H1 (cell line): ENCODE data around the gene GNAI2. TPM values are rescaled to one million over a fixed set of nuclear protein-coding genes. Genes with fewer than 3 reads are reported as not detected.

Experiments
- CTCF ChIA-PET: fragments of 300-600 bp; sonication (Branson Sonifier 250); formaldehyde crosslinking; loops from one replicate; lab custom pipeline; 2021; ENCODE audit not compliant: partially characterized antibody; lab: Charles Lee
- POLR2A ChIA-PET: fragments of 300-600 bp; sonication (Branson Sonifier 250); formaldehyde crosslinking; loops from one replicate; lab custom pipeline; 2021; ENCODE audit warnings: inconsistent platforms; ENCODE audit not compliant: partially characterized antibody; lab: Charles Lee
- DNase-seq, 2 experiments: peaks; one replicate each; pipeline versions ENCODE4 v3.0.0 to v3.0.0-alpha.2; 2010 to 2022; ENCODE audit warnings: low spot score in 2 of 2, low read depth in 1 of 2, mixed read lengths in 1 of 2
- FAIRE-seq: peaks from 2 replicates; lab custom pipeline; 2011; peaks lifted over from hg19 to GRCh38; lab: Jason Lieb, UNC
- H2AFZ ChIP-seq: 2 replicates; pipeline ENCODE4 v1.8.1; 2012; ENCODE audit warnings: low read length, inconsistent platforms
- H2AK5ac ChIP-seq: 2 replicates; pipeline ENCODE4 v1.6.1; 2013; ENCODE audit warnings: low read depth, low read length
- H2BK120ac ChIP-seq: replicated peaks from 2 replicates; pipeline ENCODE3; 2013; ENCODE audit warnings: low read depth, low read length, inconsistent platforms
- H2BK12ac ChIP-seq: 2 replicates; pipeline ENCODE4 v1.6.1; 2013; ENCODE audit warnings: low read depth, low read length
- H2BK15ac ChIP-seq: 2 replicates; pipeline ENCODE4 v1.6.1; 2013; ENCODE audit warnings: low read length
- H2BK20ac ChIP-seq: 2 replicates; pipeline ENCODE4 v1.6.1; 2013; ENCODE audit warnings: low read length
- H2BK5ac ChIP-seq: 2 replicates; pipeline ENCODE4 v1.6.1; 2013; ENCODE audit warnings: low read depth, low read length
- H3K14ac ChIP-seq: 2 replicates; pipeline ENCODE4 v1.6.1; 2013; ENCODE audit warnings: inconsistent platforms; ENCODE audit not compliant: insufficient read length
- H3K18ac ChIP-seq: 2 replicates; pipeline ENCODE4 v1.6.1; 2013; ENCODE audit warnings: low read length; ENCODE audit errors: extremely low read depth
- H3K23ac ChIP-seq: 2 replicates; pipeline ENCODE4 v1.6.1; 2013; ENCODE audit warnings: inconsistent platforms; ENCODE audit not compliant: insufficient read length
- H3K23me2 ChIP-seq: 2 replicates; pipeline ENCODE4 v1.6.1; 2013; ENCODE audit warnings: low read depth, low read length
- H3K27ac ChIP-seq: 2 replicates; pipeline ENCODE4 v1.6.1; 2011; ENCODE audit warnings: low read depth, low read length, inconsistent platforms
- H3K27me3 ChIP-seq, 4 experiments: replicated peaks in 1 of 4; 1 replicate in 1 of 4; 2 replicates in 3 of 4; pipeline versions ENCODE4 v1.6.1 to v1.8.1; 2011 to 2013; ENCODE audit warnings: low read length in 3 of 4, mild to moderate bottlenecking in 3 of 4, inconsistent platforms in 2 of 4, mixed read lengths in 2 of 4, moderate library complexity in 1 of 4; ENCODE audit not compliant: control insufficient read depth in 3 of 4, insufficient read depth in 3 of 4; ENCODE audit errors: extremely low read depth in 1 of 4
- H3K36me3 ChIP-seq, 4 experiments: 2 replicates each; pipeline versions ENCODE4 v1.6.1 to v1.8.1; 2011 to 2013; ENCODE audit warnings: mild to moderate bottlenecking in 4 of 4, low read length in 3 of 4, moderate library complexity in 2 of 4, control low read depth in 1 of 4, inconsistent platforms in 1 of 4; ENCODE audit not compliant: insufficient read depth in 4 of 4, control insufficient read depth in 2 of 4
- H3K4ac ChIP-seq: replicated peaks from 2 replicates; pipeline ENCODE3; 2013; ENCODE audit warnings: low read length, low read depth, mixed read lengths, inconsistent platforms; ENCODE audit not compliant: insufficient read length
- H3K4me1 ChIP-seq, 4 experiments: replicated peaks in 1 of 4; 1 replicate in 1 of 4; 2 replicates in 3 of 4; pipeline versions ENCODE4 v1.6.1 to v1.8.1; 2011 to 2013; ENCODE audit warnings: low read length in 3 of 4, inconsistent platforms in 2 of 4, mixed read lengths in 1 of 4; ENCODE audit not compliant: insufficient read depth in 4 of 4, control insufficient read depth in 3 of 4
- H3K4me2 ChIP-seq, 2 experiments: 2 replicates each; pipeline versions ENCODE4 v1.6.1 to v1.8.1; 2011 to 2013; ENCODE audit warnings: low read depth in 2 of 2, low read length in 2 of 2, control low read depth in 1 of 2, inconsistent platforms in 1 of 2, mild to moderate bottlenecking in 1 of 2; ENCODE audit not compliant: insufficient read depth in 1 of 2
- H3K4me3 ChIP-seq, 4 experiments: fragments of 200-600, 300-600 bp in 1 of 4; sonication (generic), shearing (Covaris generic), sonication (Bioruptor Twin) in 1 of 4; 2 replicates each; pipeline versions ENCODE4 v1.5.1 to v1.8.1; 2011 to 2016; ENCODE audit warnings: low read length in 4 of 4, low read depth in 3 of 4, control low read depth in 2 of 4, inconsistent platforms in 2 of 4, mild to moderate bottlenecking in 2 of 4, mixed read lengths in 1 of 4, moderate library complexity in 1 of 4; ENCODE audit not compliant: insufficient read depth in 2 of 4; ENCODE audit errors: extremely low read depth in 1 of 4
- H3K56ac ChIP-seq: replicated peaks from 2 replicates; pipeline ENCODE3; 2013; ENCODE audit warnings: low read depth, mild to moderate bottlenecking, mixed read lengths, low read length, inconsistent platforms; ENCODE audit not compliant: insufficient read length
- H3K79me1 ChIP-seq: 2 replicates; pipeline ENCODE4 v1.6.1; 2013; ENCODE audit warnings: low read depth, low read length, control low read depth
- H3K79me2 ChIP-seq, 2 experiments: 2 replicates each; pipeline versions ENCODE4 v1.6.1 to v1.8.1; 2012 to 2013; ENCODE audit warnings: low read length in 2 of 2, mild to moderate bottlenecking in 2 of 2, inconsistent platforms in 1 of 2; ENCODE audit not compliant: insufficient read depth in 2 of 2, control insufficient read depth in 1 of 2
- H3K9ac ChIP-seq, 4 experiments: replicated peaks in 1 of 4; 1 replicate in 1 of 4; 2 replicates in 3 of 4; pipeline versions ENCODE4 v1.6.1 to v1.8.1; 2011 to 2013; ENCODE audit warnings: low read depth in 3 of 4, low read length in 3 of 4, control low read depth in 2 of 4, mild to moderate bottlenecking in 2 of 4, moderate library complexity in 2 of 4, inconsistent platforms in 1 of 4; ENCODE audit errors: extremely low read depth in 1 of 4
- H3K9me3 ChIP-seq, 2 experiments: 2 replicates each; pipeline versions ENCODE4 v1.6.1 to v1.8.1; 2012 to 2013; ENCODE audit warnings: mild to moderate bottlenecking in 2 of 2, moderate library complexity in 2 of 2, control low read depth in 1 of 2, inconsistent platforms in 1 of 2, low read depth in 1 of 2, low read length in 1 of 2, mixed read lengths in 1 of 2; ENCODE audit not compliant: insufficient read depth in 2 of 2
- H4K20me1 ChIP-seq, 2 experiments: replicated peaks in 1 of 2; 2 replicates each; pipeline versions ENCODE3 to v1.8.1; 2011 to 2013; ENCODE audit warnings: inconsistent platforms in 2 of 2, low read length in 2 of 2, mild to moderate bottlenecking in 1 of 2; ENCODE audit not compliant: insufficient read depth in 2 of 2, control insufficient read depth in 1 of 2
- H4K5ac ChIP-seq: 2 replicates; pipeline ENCODE4 v1.6.1; 2013; ENCODE audit warnings: low read length, low read depth, mixed read lengths, inconsistent platforms; ENCODE audit not compliant: insufficient read length
- H4K8ac ChIP-seq: 2 replicates; pipeline ENCODE4 v1.8.0; 2013; ENCODE audit warnings: mild to moderate bottlenecking, moderate library complexity, low read length, inconsistent platforms; ENCODE audit not compliant: insufficient read depth; ENCODE audit errors: extremely low read depth
- H4K91ac ChIP-seq: replicated peaks from 2 replicates; pipeline ENCODE3; 2013; ENCODE audit warnings: low read length, mixed read lengths, inconsistent platforms; ENCODE audit not compliant: insufficient read length
- ATF3 ChIP-seq: IDR thresholded peaks from 2 replicates; pipeline ENCODE4 v1.6.1; 2011; ENCODE audit warnings: low read depth, mild to moderate bottlenecking, low read length; ENCODE audit not compliant: insufficient read depth
- E2F6 ChIP-seq: IDR thresholded peaks from 2 replicates; pipeline ENCODE4 v1.6.1; 2012; ENCODE audit warnings: inconsistent platforms
- EGR1 ChIP-seq: IDR thresholded peaks from 2 replicates; pipeline ENCODE4 v1.6.1; 2011; ENCODE audit warnings: low read depth, low read length, borderline replicate concordance
- FOSL1 ChIP-seq: IDR thresholded peaks from 2 replicates; pipeline ENCODE4 v1.6.1; 2011; ENCODE audit warnings: mild to moderate bottlenecking, low read depth, low read length, moderate library complexity; ENCODE audit not compliant: insufficient read depth
- HDAC2 ChIP-seq, 2 experiments: fragments of 300-600 bp in 1 of 2; sonication (generic) in 1 of 2; IDR thresholded peaks; 2 replicates each; pipeline ENCODE4 v1.6.1; 2011 to 2012; ENCODE audit warnings: low read depth in 2 of 2, low read length in 2 of 2, mild to moderate bottlenecking in 2 of 2, moderate library complexity in 2 of 2, borderline replicate concordance in 1 of 2, inconsistent platforms in 1 of 2
- MAFK ChIP-seq: IDR thresholded peaks from 2 replicates; pipeline ENCODE4 v1.6.1; 2012; ENCODE audit warnings: low read depth, mild to moderate bottlenecking, improper control_type of control experiment, low read length
- MAX ChIP-seq: IDR thresholded peaks from 2 replicates; pipeline ENCODE4 v1.6.1; 2012; ENCODE audit warnings: inconsistent platforms
- SIRT6 ChIP-seq: IDR thresholded peaks from one replicate; pipeline ENCODE4 v1.7.1; 2012; ENCODE audit warnings: low read length, inconsistent platforms
- SP1 ChIP-seq: IDR thresholded peaks from 2 replicates; pipeline ENCODE4 v1.6.1; 2011; ENCODE audit warnings: low read depth, low read length
- SP2 ChIP-seq: IDR thresholded peaks from 2 replicates; pipeline ENCODE4 v1.6.1; 2012; ENCODE audit warnings: mild to moderate bottlenecking, low read length, inconsistent platforms
- TEAD4 ChIP-seq: IDR thresholded peaks from 2 replicates; pipeline ENCODE4 v1.6.1; 2012; ENCODE audit warnings: low read depth, low read length, inconsistent platforms, mixed read lengths
- WGBS, 2 experiments: shearing (Covaris generic) in 1 of 2; methylation state at CpG; one replicate each; pipeline versions ENCODE4 v1.1.6 to v1.1.7; 2013 to 2015; ENCODE audit warnings: low lambda C conversion rate in 2 of 2, mixed read lengths in 2 of 2, inconsistent platforms in 1 of 2, low coverage in 1 of 2, missing lambda C conversion rate in 1 of 2; ENCODE audit not compliant: insufficient replicate concordance in 2 of 2, insufficient coverage in 1 of 2, insufficient read length in 1 of 2; ENCODE audit errors: extremely low coverage in 1 of 2, missing lambda C conversion rate in 1 of 2; 5-methylcytosine and 5-hydroxymethylcytosine counted together
- polyA plus RNA-seq, 7 experiments: library from polyadenylated mRNA; depleted of rRNA in 3 of 7; stranded (reverse) in 5 of 7; unstranded in 2 of 7; fragments of >200 nt in 5 of 7; fragments of 200-250 nt in 2 of 7; gene quantifications; 1 replicate in 5 of 7; 2 replicates in 1 of 7; 4 replicates in 1 of 7; pipeline versions ENCODE4 v1.2.1 to v1.2.3, GENCODE V29; 2011 to 2013; ENCODE audit warnings: missing spikeins in 2 of 7, mixed read lengths in 2 of 7
- total RNA-seq: library from RNA; stranded (reverse); fragmentation: NEBNext Ultra II Directional; extraction: Animal tissue kit (Norgen Biotek cat#: 25700); gene quantifications from 2 replicates; pipeline ENCODE4 v1.2.1, GENCODE V29; 2021

The GNAI2 gene
- total and polyA plus RNA-seq, 2 of the 8 experiments (the other 6 are each of a cell fraction or from before 2014, with no cell fraction given): 168 to 539 TPM

GRCh38 chr3:50221051-50221410, 15.0 kb upstream of the GNAI2 start:
- H3K14ac ChIP-seq: no peak overlapping the region
- no peak overlapping the region for H3K18ac ChIP-seq
- H2BK12ac ChIP-seq: no peak overlapping the region
- no peaks in the 10 kb centered on the region for H3K79me2 ChIP-seq
- H3K56ac ChIP-seq: no peak overlapping the region
- no peak overlapping the region for H4K91ac ChIP-seq
- H3K23ac ChIP-seq: no peak overlapping the region
- H2AK5ac ChIP-seq: no peak overlapping the region
- no peak overlapping the region for H3K4ac ChIP-seq
- H2BK120ac ChIP-seq: no peak overlapping the region
- H3K9me3 ChIP-seq: no peaks in the 10 kb centered on the region
- peaks cover 0 to 3% (median 1%) of the 10 kb centered on the region in 4 experiments; a peak in 5 of 7 replicates for H3K4me1 ChIP-seq
- FAIRE-seq (no peak), DNase-seq (no peak)
- H2BK15ac ChIP-seq: no peak overlapping the region
- H3K23me2 ChIP-seq: no peaks in the 10 kb centered on the region
- 96% methylated on average over 4 of the region's 4 CpGs; no CpG with 5 or more reads in 1 of the 2 experiments for WGBS, 2 experiments
- H4K8ac ChIP-seq: 0 out of 2 replicates have a peak overlapping the region, but pooled peaks have one; percentile 38
- H4K5ac ChIP-seq: no peak overlapping the region
- no peak overlapping the region for H3K4me2 ChIP-seq
- POLR2A ChIA-PET: interaction anchor here (1.0 to 3.9 kb wide), 7 partner anchors 9 to 98 kb away, joined by 3 to 23 read pairs (median 5); partner anchors contain the start of gene SLC38A3
- no peaks in the 10 kb centered on the region for H3K36me3 ChIP-seq
- no peaks in the 10 kb centered on the region for H3K79me1 ChIP-seq
- H2AFZ ChIP-seq: no peak overlapping the region
- H2BK20ac ChIP-seq: no peak overlapping the region
- no peaks in the 10 kb centered on the region for H4K20me1 ChIP-seq
- no peak overlapping the region for H3K4me3 ChIP-seq
- H2BK5ac ChIP-seq: no peak overlapping the region
- CTCF ChIA-PET: interaction anchor here (0.6 to 48.1 kb wide), 14 partner anchors 15 to 120 kb away, joined by 3 to 2149 read pairs (median 4); partner anchors contain the start of genes GNAI2, GNAT1, LSMEM2 and SEMA3B
- H3K9ac ChIP-seq: no peak overlapping the region
- peaks cover 0 to 2% (median 0%) of the 10 kb centered on the region in 4 experiments; a peak in 1 of 7 replicates for H3K27me3 ChIP-seq
- H3K27ac ChIP-seq: no peak overlapping the region
- TF ChIP-seq TEAD4: no peak
- no peak for TF ChIP-seq SP1
- no peak for TF ChIP-seq FOSL1
- no peak for TF ChIP-seq MAFK
- no peak for TF ChIP-seq MAX
- no peak for TF ChIP-seq EGR1
- TF ChIP-seq SP2: no peak
- TF ChIP-seq ATF3: no peak
- no peak for TF ChIP-seq E2F6
- no peak for TF ChIP-seq HDAC2 (IDR thresholded peaks at IDR 0.05; ENCODE audit: borderline replicate concordance in 1 of 2, low read depth in 2 of 2, low read length in 2 of 2)
- TF ChIP-seq SIRT6: no peak
